Skin epidermis (tissue), 12 donors: ENCODE results near the gene LAMP5.

ENCODE experiments used
- H3K27ac ChIP-seq, 21 experiments: fragments of 200-600 bp; sonication (generic) in 11 of 21; one replicate each; pipeline ENCODE4 v1.5.0; 2020; ENCODE audit warnings: mild to moderate bottlenecking in 3 of 21, inconsistent platforms in 2 of 21, moderate library complexity in 2 of 21
- H3K4me3 ChIP-seq, 7 experiments: fragments of 200-600 bp; sonication (generic) in 2 of 7; one replicate each; pipeline ENCODE4 v1.5.0; 2020; ENCODE audit warnings: inconsistent platforms in 2 of 7, mild to moderate bottlenecking in 2 of 7, moderate library complexity in 1 of 7

LAMP5 gene

GRCh38 chr20:9498322-9498721, 16.1 kb upstream of the LAMP5 start:
- Histone ChIP-seq H3K27ac (no peak overlapping the region), H3K4me3 (no peak overlapping the region)

- Histone ChIP-seq H3K4me3 (no peak overlapping the region), H3K27ac (no peak overlapping the region)
Measured at GRCh38 chr20:9499126-9499899, 15.1 kb upstream of the LAMP5 start.

- Histone ChIP-seq H3K27ac (no peak overlapping the region), H3K4me3 (no peak overlapping the region)
Measured at GRCh38 chr20:9500121-9500520, 14.3 kb upstream of the LAMP5 start.

GRCh38 chr20:9501473-9501872, 12.9 kb upstream of the LAMP5 start:
- Histone ChIP-seq H3K27ac (no peak overlapping the region), H3K4me3 (no peak overlapping the region)

GRCh38 chr20:9503526-9504245, 10.7 kb upstream of the LAMP5 start:
- no peak overlapping the region for H3K27ac ChIP-seq
- H3K4me3 ChIP-seq = no peak overlapping the region

GRCh38 chr20:9506280-9506821, 8.0 kb upstream of the LAMP5 start:
- Histone ChIP-seq H3K27ac (no peak overlapping the region), H3K4me3 (no peak overlapping the region)

GRCh38 chr20:9506964-9507369, 7.4 kb upstream of the LAMP5 start:
- Histone ChIP-seq H3K4me3 (no peak overlapping the region), H3K27ac (no peak overlapping the region)

GRCh38 chr20:9507544-9508239, 6.7 kb upstream of the LAMP5 start:
- H3K4me3 ChIP-seq = no peak overlapping the region

GRCh38 chr20:9508240-9508661, 6.1 kb upstream of the LAMP5 start:
- Histone ChIP-seq H3K27ac (no peak overlapping the region), H3K4me3 (no peak overlapping the region)

More at GRCh38 chr20:9507544-9508239, 6.7 kb upstream of the LAMP5 start:
- no peak overlapping the region for H3K27ac ChIP-seq

- H3K4me3 ChIP-seq = no peak overlapping the region
- H3K27ac ChIP-seq = no peak overlapping the region
Measured at GRCh38 chr20:9508696-9509178, 5.7 kb upstream of the LAMP5 start.

- H3K4me3 ChIP-seq = no peak overlapping the region
- H3K27ac ChIP-seq = no peak overlapping the region
Measured at GRCh38 chr20:9509246-9509645, 5.1 kb upstream of the LAMP5 start.

GRCh38 chr20:9510911-9511310, 3.5 kb upstream of the LAMP5 start:
- H3K27ac ChIP-seq = no peak overlapping the region
- H3K4me3 ChIP-seq = no peak overlapping the region

GRCh38 chr20:9514072-9514460, 324 bp upstream of the LAMP5 start:
- Histone ChIP-seq H3K4me3 (peak overlapping the region in 1 of 7 experiments; percentile 30), H3K27ac (no peak overlapping the region)

- Histone ChIP-seq H3K27ac (no peak overlapping the region), H3K4me3 (peak overlapping the region in 3 of 7 experiments; percentile 0 to 30 (median 3))
Measured at GRCh38 chr20:9515214-9515585, 810 bp downstream of the LAMP5 start.

- Histone ChIP-seq H3K27ac (no peak overlapping the region), H3K4me3 (peak overlapping the region in 4 of 7 experiments; percentile 3 to 30 (median 9))
Measured at GRCh38 chr20:9515741-9516233, 1.4 kb downstream of the LAMP5 start.

- Histone ChIP-seq H3K4me3 (peak overlapping the region in 4 of 7 experiments; percentile 3 to 30 (median 9)), H3K27ac (no peak overlapping the region)
Measured at GRCh38 chr20:9516234-9516871, 2.0 kb downstream of the LAMP5 start.

- H3K27ac ChIP-seq = no peak overlapping the region
- H3K4me3 ChIP-seq = no peak overlapping the region
Measured at GRCh38 chr20:9517297-9518162, 3.1 kb downstream of the LAMP5 start.

- no peak overlapping the region for H3K4me3 ChIP-seq
- H3K27ac ChIP-seq = no peak overlapping the region
Measured at GRCh38 chr20:9518576-9519175, 4.3 kb downstream of the LAMP5 start.
